NCI-H82 treated with DMSO at 0.1 percent for 48 hours (cell line): Measurements from ENCODE around the gene FHIP1B.
"Not testable (repeated sequence)": the region's sequence is repeated elsewhere in the genome, so short reads cannot be mapped to it uniquely, and the experiment has no call there.

Source experiments
- DNase-seq: peaks from one replicate; lab custom pipeline; 2025; ENCODE audit not compliant: unreplicated experiment; lab: John Stamatoyannopoulos, UW

FHIP1B gene

DNA sequence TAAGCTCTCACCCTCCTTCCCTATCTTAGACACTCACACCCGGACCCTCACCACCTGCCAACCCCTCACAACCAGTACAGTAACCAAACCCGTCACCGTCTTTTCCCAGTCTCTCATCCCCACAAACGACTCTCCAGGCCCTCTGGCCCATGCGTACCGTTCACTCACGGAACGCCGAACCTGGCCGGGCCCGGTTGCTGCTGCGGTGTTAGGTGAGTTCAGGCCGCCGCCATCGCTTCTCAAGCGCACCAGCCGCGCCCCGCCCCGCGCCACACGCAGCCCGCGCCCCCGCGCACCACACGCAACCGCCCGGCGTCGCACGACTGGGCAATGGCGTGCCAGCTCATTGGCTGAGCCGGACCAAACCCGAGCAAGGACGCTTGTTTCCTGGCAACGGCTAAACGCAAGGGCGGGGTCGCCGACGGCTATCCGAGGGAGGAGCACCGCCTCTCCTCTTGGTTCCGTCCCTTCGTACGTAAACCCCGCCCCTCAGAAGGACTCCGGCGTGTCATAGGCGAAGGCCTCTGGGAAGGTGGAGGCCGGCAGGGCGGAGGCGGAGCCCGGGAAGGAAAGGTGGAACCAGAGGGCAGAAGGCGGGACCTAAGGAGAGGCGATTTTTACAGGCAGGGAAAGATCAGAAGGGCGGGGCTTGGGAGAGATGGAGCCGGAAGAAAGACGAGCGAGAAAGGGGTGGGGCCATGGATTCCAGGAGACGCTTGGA, at the start of gene FHIP1B:
FHIP1B (minus strand) TSS at position 250 of the 721 bp plus-strand sequence. CDS start 10,120 bp downstream, outside the sequence.
- peak; percentile 99 for DNase-seq

DNA sequence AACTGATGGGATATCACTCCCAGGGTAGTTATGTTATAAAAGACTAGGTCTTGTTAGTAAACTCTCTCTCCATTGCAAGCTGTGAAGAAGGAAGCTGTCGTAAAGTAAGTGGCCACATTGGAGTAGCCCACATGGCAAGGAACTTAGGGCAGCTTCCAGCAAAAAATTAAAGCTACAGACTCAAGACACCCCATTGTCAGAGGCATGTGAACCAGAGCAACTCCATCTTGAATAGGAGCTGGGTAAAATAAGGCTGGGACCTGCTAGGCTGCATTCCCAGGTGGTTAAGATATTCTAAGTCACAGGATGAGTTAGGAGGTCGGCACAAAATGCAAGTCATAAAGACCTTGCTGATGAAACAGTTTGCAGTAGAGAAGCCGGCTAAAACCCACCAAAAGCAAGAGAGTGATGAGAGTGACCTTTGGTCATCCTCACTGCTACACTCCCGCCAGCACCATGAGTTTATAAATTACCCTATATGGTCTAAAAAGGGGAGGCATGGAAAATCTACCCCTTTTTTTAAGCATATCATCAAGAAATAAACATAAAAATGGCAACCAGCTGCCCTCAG, 49.1 kb upstream of the FHIP1B start:
- DNase-seq, result no peak

DNA sequence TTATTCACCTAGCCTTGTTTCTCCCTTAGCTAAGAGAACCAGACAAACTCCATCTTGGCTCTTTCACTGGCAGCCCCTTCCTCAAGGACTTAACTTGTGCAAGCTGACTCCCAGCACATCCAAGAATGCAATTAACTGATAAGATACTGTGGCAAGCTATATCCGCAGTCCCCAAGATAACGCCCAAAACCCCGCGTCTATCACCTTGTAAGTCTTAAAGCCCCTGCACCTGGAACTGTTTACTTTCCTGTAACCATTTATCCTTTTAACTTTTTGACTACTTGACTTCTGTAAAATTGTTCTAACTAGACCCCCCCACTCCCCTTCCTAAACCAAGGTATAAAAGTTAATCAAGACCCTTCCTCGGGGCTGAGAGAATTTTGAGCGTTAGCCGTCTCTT, 46.4 kb upstream of the FHIP1B start:
- not testable (repeated sequence) for DNase-seq

DNA sequence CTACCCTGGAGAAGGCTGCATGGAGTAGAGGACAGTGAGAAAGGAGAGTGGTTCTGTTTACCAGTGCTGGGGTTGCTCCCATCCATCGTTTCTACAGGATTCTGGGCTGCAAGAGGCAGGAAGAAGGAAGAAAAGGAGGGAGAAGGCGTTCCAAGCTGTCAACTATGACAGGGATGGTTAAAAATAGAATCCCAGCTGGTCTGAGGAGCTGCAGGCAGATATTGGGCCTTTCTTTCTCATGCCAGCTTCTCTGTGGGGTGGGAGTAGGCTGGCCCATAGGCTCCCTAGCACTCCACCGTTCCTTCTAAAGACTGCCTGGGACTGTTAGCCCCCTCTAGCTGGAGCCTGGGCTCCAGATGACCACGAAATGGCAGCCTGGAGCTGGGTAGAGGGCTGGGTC, 38.8 kb upstream of the FHIP1B start:
- DNase-seq, result no peak

DNA sequence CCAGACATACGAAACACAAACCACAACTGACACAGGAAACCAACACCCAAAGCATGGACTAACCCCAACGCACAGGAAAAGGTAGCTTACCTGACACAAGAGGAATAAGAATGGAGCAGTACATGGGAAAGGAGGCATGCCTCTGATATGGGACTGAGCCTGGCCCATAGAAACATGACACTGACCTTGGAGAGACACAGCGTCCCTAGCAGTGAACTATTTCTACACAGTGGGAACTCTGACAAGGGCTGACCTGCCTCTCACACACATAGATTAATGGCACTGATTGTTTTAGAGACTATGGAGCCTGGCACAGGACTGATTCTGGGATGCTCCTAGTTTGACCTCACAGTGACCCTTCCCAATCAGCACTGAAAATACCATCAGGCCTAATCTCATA, 37.2 kb upstream of the FHIP1B start:
- no peak for DNase-seq

DNA sequence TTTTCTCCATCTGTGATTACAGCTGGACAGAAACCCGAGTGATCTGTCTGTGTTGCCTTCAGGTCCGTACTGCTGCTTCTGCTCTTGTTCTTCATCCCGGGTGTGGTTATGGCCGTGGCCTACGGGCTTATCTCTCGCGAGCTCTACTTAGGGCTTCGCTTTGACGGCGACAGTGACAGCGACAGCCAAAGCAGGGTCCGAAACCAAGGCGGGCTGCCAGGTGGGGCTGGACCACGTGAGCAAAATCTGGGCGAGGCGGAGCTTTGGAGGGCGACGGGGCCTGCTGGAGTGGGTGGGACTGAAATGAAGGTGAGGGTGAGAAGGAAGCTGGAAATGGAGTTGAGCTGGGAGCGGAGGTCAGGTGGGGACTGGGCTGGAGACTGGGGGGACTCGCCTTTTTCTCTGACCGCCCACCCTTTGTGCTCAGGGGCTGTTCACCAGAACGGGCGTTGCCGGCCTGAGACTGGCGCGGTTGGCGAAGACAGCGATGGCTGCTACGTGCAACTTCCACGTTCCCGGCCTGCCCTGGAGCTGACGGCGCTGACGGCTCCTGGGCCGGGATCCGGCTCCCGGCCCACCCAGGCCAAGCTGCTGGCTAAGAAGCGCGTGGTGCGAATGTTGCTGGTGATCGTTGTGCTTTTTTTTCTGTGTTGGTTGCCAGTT, 36.3 kb upstream of the FHIP1B start:
- no peak for DNase-seq

DNA sequence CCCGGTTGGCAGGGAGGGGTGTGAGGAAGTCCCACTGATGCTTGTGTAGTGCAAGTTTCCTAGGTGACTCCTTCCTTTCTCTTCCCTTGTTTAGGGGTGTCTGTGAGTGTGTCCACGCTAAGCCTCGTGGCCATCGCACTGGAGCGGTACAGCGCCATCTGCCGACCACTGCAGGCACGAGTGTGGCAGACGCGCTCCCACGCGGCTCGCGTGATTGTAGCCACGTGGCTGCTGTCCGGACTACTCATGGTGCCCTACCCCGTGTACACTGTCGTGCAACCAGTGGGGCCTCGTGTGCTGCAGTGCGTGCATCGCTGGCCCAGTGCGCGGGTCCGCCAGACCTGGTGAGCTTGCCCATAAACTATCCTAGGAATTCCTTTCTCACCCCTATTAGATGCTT, 35.6 kb upstream of the FHIP1B start:
- DNase-seq, result no peak

DNA sequence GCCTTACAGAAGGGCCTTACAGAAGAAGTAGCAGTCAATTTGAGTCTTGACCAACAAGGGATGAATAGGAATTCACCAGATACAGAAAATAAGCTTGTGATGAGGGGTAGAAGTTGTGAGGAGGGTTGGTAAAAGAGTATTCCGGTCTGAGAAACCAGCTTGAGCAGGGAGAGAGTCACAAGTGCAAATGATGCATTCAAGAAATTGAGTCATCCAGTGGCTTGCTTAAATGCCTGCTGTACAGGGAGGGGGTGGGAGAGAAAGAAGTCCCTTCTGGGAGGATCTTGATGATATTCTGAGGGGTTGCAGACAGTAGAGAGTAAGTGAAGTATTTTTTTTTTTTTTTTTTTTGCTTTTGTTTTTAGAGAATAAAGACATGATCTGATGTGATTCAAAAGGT, 34.4 kb upstream of the FHIP1B start:
- DNase-seq, result no peak

DNA sequence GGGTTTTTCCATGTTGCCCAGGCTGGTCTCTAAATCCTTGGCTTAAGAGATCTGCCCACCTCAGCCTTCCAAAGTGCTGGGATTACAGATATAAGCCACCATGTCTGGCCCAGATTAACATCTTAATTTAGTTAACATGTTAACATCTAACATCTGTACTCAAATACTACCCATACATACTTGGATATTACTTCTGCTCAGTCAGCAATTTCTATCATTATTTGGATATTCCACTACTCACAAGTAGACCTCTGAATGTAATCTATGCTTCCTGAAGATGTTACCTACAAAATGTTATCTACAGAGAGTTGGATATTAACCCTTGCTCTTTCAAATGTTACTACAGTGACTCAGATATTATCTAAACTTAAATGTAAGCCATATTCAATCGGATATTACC, 29.2 kb upstream of the FHIP1B start:
- no peak for DNase-seq

DNA sequence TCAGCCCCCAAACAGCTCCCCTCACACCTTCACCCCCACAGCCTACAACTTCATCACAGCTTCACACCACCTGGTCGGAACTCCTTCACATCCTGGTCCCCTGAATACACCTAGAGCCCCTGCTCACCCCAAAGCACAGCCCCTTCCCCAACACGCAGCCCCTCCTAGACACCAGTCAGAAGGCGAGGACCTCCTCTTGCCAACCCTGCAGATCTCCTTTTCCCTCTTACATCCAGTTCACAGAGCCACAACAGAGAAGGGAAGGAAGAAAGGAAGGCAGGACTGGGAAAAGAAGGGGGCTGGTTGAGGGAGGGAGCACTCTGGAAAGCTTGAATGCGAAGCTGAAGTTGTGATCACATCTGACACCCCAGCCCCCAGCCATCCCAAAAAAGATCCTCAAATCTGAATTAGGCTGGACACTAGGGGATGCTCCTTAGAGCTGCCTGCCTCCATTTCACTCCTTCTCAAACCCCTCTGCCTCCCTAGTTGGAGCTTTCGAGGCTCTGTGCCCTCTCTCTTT, 25.8 kb upstream of the FHIP1B start:
- no peak for DNase-seq

DNA sequence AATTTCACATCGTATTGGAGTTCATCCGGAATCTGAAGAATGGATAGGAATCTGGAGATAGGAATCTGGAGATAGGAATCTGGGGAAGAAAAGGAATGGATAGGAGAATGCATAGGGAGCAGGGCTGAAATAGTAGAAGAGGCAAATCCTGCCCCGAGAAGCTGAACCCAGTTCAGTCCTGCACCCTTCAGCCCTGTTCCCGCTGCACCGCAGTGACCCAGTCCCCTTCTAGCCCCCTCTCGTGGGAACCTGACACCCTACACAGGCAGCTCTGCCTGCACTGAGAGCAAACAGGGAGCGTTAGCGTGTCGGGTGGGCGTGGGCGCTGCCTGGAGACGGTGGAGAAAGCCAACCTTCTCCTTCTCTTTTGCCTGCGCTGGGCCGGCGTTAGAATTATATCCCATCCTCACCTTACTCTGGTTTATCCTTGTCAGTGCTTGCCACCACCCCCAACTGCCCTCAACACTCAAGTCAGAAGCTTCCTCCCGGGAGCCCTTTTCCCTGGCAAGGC, 24.2 kb upstream of the FHIP1B start:
- no peak for DNase-seq

DNA sequence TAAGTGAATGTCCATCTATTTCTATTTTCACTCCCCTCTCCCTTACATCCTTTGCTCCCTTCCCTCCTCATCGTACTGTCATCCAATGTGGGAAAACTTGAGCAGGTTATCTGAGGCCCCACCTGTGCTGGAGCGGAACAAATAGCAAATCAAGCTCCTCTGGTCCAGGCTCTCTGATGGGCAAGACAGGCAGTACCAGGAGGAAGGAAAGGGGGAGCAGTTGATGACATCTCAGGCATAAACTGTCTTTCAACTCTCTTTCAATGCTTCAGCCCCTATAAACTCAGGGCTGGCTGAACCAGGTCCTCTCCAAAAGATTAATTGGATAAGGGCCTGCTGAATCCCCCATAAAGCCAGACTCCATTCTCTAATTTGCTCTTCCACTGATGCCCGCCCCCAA, 23.7 kb upstream of the FHIP1B start:
- DNase-seq, result no peak

DNA sequence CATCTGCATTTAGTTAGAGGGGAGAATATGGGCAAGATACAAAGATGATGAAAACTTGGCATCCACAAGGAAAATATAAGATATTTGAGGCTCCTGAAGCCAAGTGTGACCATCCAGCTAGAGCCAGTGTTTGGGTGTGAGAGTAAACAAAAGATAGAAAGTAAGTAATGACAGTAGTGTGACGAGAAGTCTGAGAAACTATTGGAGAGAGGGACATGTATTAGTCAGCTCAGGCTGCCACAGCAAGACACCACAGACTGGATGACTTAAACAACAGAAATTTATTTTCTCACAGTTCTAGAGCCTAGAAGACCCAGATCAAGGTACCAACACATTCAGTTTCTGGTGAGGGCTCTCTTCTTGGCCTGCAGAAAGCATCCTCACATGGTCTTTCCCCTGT, 18.8 kb upstream of the FHIP1B start:
- no peak for DNase-seq

DNA sequence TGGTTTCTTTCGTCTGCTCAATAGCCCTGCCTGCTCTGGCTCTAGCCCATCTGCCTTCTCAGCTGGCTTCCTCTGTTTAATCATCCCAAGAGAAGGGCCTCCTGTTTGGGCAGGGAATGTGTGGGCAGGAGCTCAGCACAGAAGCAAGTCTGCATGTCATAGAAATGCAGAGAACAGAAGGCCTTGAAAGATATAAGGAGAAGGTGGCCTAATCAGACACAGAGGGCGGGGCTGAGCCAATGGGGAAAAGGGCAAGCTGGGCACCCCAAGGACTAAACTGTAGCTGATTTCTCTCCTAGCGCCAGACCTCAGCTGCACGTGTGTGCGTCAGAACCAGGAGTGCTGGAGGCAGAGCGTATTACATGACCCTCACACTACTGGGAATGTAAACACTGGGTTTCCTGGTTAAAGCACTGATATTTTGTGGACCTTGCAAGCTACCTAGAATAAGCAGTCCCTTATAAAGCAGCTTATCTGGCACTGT, 17.6 kb upstream of the FHIP1B start:
- DNase-seq, result no peak

DNA sequence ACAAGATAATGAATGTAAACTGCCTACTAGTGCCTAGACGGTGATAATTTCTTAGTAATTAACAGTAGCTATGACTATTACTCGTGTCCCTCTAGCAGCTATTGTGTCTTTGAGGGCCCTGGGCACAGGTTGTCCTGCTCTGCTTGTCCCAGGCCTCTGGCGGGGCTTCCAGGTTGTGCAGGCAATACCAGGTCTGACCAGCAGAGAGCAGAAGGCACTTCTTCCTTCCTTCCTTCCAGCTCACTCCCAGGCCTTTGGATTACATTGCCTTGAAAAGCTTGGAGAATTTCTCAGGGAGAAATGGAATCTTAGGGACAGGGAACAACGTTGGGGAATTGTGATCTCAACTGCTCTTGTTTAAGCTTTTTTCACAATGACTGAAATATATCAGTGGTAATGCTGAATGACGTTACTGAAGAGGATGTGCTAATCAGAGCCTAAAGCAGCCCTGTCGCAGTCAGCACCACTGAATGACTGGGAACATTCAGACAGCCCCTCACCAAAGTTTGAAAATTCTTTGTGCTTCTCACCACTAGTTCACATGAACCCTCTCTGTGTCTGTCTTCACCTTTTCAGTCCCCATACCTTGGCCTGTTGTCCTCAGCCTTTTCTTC, 16.8 kb upstream of the FHIP1B start:
- DNase-seq, result no peak

DNA sequence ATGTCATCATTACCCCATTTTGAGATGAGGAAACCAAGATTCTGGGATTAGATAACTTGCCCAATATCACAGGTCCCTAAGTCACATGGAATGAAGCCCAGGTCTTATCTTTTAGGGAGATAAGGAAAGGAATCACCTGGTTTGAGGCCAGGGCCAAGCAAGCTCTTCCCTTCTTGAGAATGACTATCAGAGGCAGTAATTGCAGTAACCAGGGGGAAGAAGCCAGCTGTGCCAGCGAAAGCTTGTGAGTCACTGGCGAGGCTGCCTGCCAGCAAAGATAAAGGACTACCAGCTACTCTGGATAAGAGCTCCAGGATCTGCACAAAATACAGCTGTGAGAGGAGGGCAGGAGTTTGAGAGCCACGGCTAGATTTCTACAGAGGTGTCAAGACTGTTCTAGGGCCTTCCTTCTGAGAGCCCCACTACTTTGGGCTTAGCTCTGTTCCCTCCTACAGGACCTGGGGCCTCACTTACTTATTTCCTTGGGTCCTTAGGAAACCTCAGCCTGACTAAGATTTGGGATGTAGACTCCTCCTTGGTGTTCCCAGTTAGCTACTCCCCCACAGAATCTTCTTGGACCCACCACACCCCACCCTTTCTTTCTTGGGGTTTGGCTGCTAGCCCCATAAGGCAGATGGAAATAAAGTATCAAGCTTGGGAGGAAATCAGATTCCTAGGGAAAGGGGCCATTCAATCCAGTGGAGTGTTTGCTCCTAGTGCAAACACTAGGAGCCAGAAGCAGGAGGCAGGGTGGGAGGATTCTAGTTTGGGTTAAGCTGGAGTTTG, 15.5 kb upstream of the FHIP1B start:
- no peak for DNase-seq

DNA sequence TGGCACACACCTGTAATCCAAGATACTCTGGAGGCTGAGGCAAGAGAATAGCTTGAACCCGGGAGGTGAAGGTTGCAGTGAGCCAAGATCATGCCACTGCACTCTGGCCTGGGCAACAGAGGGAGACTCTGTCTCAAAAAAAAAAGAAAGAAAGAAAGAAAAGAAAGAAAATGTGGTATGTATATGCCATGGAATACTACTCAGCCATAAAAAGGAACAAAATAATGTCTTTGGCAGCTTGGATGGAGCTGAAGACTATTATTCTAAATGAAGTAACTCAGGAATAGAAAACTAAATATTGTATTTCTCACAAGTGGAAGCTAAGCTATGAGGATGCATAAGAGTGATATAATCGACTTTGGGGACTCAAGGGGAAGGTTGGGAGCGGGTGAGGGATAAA, 14.5 kb upstream of the FHIP1B start:
- not testable (repeated sequence) for DNase-seq

DNA sequence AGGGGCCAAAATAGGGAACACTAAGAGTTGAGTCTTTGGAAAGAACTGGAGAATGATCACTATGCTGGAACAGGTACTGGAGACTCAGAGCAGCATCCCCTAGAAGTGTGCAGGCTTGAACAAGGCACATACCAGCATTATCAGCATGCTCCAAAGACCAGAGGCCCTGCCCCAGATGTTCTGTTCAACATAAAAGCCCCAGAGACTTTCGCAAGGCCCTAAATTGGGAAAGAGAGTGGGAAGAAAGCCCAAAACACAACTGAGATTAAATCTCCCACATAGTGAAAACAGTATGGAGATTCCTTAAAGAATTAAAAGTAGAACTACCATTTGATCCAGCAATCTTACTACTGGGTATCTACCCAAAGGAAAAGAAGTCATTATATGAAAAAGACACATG, 13.8 kb upstream of the FHIP1B start:
- no peak for DNase-seq

DNA sequence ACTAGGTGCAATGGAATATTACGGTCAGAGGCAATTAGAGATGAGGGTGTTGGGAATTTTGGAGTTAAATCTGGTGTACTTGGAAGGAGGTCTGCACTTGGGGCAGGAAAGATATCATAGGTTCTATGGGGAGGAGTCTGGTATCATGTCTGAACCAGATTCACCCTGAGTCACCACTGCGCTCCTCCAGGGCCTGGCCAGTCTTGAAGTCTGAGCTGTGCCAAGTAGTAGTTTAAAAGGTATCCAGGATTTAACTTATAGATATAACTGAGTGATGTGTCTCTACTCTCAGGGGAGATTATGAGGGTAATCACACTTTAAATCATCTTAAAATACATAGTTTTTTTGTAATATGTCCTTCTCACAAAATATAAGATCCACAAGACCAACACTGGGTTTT, 11.1 kb upstream of the FHIP1B start:
- no peak for DNase-seq

DNA sequence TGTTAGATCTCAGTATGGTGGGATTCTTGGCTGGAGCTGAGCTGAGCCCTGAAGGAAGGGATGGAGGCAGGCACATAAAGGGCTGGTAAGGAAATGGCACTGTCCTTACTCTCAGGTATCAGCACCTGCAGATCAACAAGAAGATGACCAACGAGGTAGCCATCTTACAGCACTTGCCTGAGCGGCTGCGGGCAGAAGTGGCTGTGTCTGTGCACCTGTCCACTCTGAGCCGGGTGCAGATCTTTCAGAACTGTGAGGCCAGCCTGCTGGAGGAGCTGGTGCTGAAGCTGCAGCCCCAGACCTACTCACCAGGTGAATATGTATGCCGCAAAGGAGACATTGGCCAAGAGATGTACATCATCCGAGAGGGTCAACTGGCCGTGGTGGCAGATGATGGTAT, 6.9 kb upstream of the FHIP1B start:
- no peak for DNase-seq

DNA sequence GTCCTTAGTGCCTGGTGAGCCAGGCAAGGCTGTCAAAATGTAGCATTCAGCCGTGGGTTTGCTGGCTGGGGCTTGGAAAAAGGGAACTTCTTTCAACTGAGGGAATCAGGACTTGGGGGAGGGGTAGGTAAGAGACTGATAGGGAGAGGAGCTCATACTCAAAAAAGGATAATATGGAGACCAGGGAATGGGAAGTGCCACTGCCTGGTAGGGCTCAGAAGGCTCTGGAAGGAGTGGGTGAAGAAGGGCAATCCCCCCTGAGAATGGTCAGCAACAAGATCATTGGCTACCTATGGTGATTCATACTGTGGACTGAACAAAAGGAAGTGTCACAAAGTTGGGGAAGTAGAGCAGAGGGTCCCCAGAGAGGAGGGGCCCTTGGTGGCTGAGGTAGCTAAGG, 6.3 kb upstream of the FHIP1B start:
- no peak for DNase-seq
